ENCODE data around the gene SH2D1B.

DNA sequence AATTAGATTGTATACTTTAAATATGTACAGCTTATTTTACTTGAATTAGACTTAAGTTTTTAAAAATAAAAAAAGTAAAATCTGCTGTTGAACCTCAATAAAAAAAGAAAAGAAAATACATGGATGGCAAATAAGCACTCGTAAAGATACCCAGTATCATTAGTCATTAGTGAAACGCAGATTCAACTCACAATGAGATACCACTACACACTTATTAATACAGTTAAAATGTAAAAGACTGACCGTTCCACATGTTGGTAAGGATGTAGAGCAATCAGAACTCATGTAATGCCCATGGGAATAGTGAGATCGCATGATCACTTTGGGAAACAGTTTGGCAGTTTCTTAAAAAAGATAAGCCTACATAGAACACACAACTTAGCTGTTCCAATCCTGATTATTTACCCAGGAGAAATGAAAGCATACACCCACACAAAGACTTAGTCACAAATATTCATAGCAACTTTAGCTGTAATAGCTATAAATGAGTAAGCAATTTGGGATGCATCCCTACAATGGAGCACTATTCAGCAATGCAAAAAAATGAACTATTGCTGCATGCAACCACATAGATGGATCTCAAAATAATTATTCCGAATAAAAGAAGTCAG, 7.3 kb downstream of the SH2D1B start:
- TF ChIP-seq CTCF (IDR thresholded peaks at IDR 0.05) (no peak), POLR2A (IDR thresholded peaks at IDR 0.05) (no peak), POLR2AphosphoS5 (IDR thresholded peaks at IDR 0.05) (no peak), EP300 (IDR thresholded peaks at IDR 0.05; ENCODE audit: low read depth) (no peak)
